Natural killer cell (primary cell): ENCODE data around the gene TRABD. TPM values are rescaled to one million over a fixed set of nuclear protein-coding genes. Genes with fewer than 3 reads are reported as not detected.

Experiments used
- ATAC-seq, 3 donors: fragments of 150-1000 bp in 2 of 3; fragments of 200-7000 bp in 1 of 3; cut with Tn5 transposase; 1 replicate in 1 of 3; 2 replicates in 2 of 3; pipeline ENCODE4 v1.10.0; 2021; ENCODE audit warnings: mild to moderate bottlenecking in 2 of 3, moderate library complexity in 2 of 3
- DNase-seq, 2 donors: peaks; one replicate each; pipeline versions ENCODE4 v3.0.0 to v3.0.0-alpha.2; 2013 to 2021; ENCODE audit warnings: mixed read lengths in 1 of 2
- H3K27ac ChIP-seq: one replicate; pipeline ENCODE4 v1.5.1; 2013; ENCODE audit warnings: mild to moderate bottlenecking, low read length
- H3K27me3 ChIP-seq: one replicate; pipeline ENCODE4 v1.6.1; 2013; ENCODE audit warnings: low read length; ENCODE audit not compliant: control insufficient read depth, insufficient read depth
- H3K36me3 ChIP-seq: one replicate; pipeline ENCODE4 v1.6.1; 2013; ENCODE audit warnings: low read length; ENCODE audit not compliant: control insufficient read depth, insufficient read depth
- H3K4me1 ChIP-seq: one replicate; pipeline ENCODE4 v1.6.1; 2013; ENCODE audit warnings: low read length; ENCODE audit not compliant: control insufficient read depth, insufficient read depth
- H3K4me3 ChIP-seq: one replicate; pipeline ENCODE4 v1.5.1; 2013; ENCODE audit warnings: low read length
- H3K9me3 ChIP-seq: one replicate; pipeline ENCODE4 v1.6.1; 2013; ENCODE audit warnings: low read length; ENCODE audit not compliant: control insufficient read depth, insufficient read depth
- H3K27ac Mint-ChIP-seq, 2 donors: one replicate each; pipeline ENCODE4 v1.8.0; 2022; ENCODE audit warnings: mild to moderate bottlenecking in 2 of 2, mixed read lengths in 2 of 2, moderate library complexity in 1 of 2
- H3K27me3 Mint-ChIP-seq, 2 donors: one replicate each; pipeline ENCODE4 v1.8.0; 2022; ENCODE audit warnings: low read depth in 2 of 2, mixed read lengths in 2 of 2
- H3K36me3 Mint-ChIP-seq: one replicate; pipeline ENCODE4 v1.8.0; 2022; ENCODE audit warnings: mixed read lengths
- H3K4me1 Mint-ChIP-seq, 2 donors: one replicate each; pipeline ENCODE4 v1.8.0; 2022; ENCODE audit warnings: mixed read lengths in 2 of 2
- H3K4me3 Mint-ChIP-seq: one replicate; pipeline ENCODE4 v1.8.0; 2022; ENCODE audit warnings: mild to moderate bottlenecking, moderate library complexity, mixed read lengths
- H3K9me3 Mint-ChIP-seq, 2 donors: one replicate each; pipeline ENCODE4 v1.8.0; 2022; ENCODE audit warnings: mixed read lengths in 2 of 2
- CTCF ChIP-seq: fragments of 200-600 bp; IDR thresholded peaks from one replicate; pipeline ENCODE4 v1.8.0; 2022; ENCODE audit warnings: antibody characterized with exemption
- WGBS: methylation state at CpG from one replicate; pipeline ENCODE4 v1.1.7; 2013; ENCODE audit warnings: missing lambda C conversion rate; ENCODE audit not compliant: insufficient coverage; 5-methylcytosine and 5-hydroxymethylcytosine counted together
- intact Hi-C: fragments of 100-400 bp; cut with micrococcal nuclease; formaldehyde crosslinking; loops from one replicate; pipeline ENCODE4 v1.14.2; 2022
- total RNA-seq, 4 donors: library from RNA; stranded (reverse); fragments of 120-200 nt in 1 of 4; gene quantifications; one replicate each; pipeline versions ENCODE4 v1.2.3 to v1.2.4, GENCODE V29; 2013 to 2022

Gene TRABD
- total RNA-seq, 3 donors from 2014 or later (not counting 1 experiment from before 2014, with no cell fraction given) = 129 to 138 (median 132) TPM

- H3K36me3 Mint-ChIP-seq = no peaks in the 10 kb centered on the region
- TF ChIP-seq CTCF = no peak
- Histone ChIP-seq H3K4me1 (peaks cover 59% of the 10 kb centered on the region), H3K4me3 (no peak overlapping the region), H3K27ac (no peak overlapping the region), H3K36me3 (no peaks in the 10 kb centered on the region), H3K27me3 (no peaks in the 10 kb centered on the region), H3K9me3 (no peaks in the 10 kb centered on the region)
- WGBS = 68% methylated on average over 32 of the region's 32 CpGs
- H3K4me3 Mint-ChIP-seq = peak overlapping the region; percentile 85
- no peaks in the 10 kb centered on the region for H3K9me3 Mint-ChIP-seq
- peaks cover 0 to 6% of the 10 kb centered on the region in 2 donors for H3K27me3 Mint-ChIP-seq
- no peak for ATAC-seq
- intact Hi-C loops = no loop called here
- H3K27ac Mint-ChIP-seq = peak overlapping the region; percentile 43 to 73
- DNase-seq = no peak
- peaks cover 20 to 36% of the 10 kb centered on the region in 2 donors for H3K4me1 Mint-ChIP-seq
Observed at GRCh38 chr22:50184004-50184901, 1.5 kb upstream of the TRABD start.

- Mint-ChIP-seq H3K4me3 (peak overlapping the region; percentile 85), H3K27me3 (peaks cover 0 to 2% of the 10 kb centered on the region in 2 donors), H3K9me3 (no peaks in the 10 kb centered on the region), H3K36me3 (no peaks in the 10 kb centered on the region), H3K4me1 (peaks cover 22 to 37% of the 10 kb centered on the region in 2 donors), H3K27ac (peak overlapping the region in 1 of 2 donors; percentile 73)
- no peak overlapping the region for H3K27ac ChIP-seq
- peaks cover 60% of the 10 kb centered on the region for H3K4me1 ChIP-seq
- no peaks in the 10 kb centered on the region for H3K27me3 ChIP-seq
- WGBS = 6% methylated on average over 63 of the region's 63 CpGs
- intact Hi-C loops = no loop called here
- no peak for TF ChIP-seq CTCF
- H3K4me3 ChIP-seq = peak overlapping the region; percentile 57
- H3K36me3 ChIP-seq = no peaks in the 10 kb centered on the region
- no peak for DNase-seq
- no peak for ATAC-seq
- no peaks in the 10 kb centered on the region for H3K9me3 ChIP-seq
Observed at GRCh38 chr22:50184902-50185374, 775 bp upstream of the TRABD start.

- peaks cover 0 to 2% of the 10 kb centered on the region in 2 donors for H3K27me3 Mint-ChIP-seq
- Histone ChIP-seq H3K27ac (peak overlapping the region; percentile 80), H3K9me3 (no peaks in the 10 kb centered on the region), H3K4me1 (peaks cover 70% of the 10 kb centered on the region), H3K4me3 (peak overlapping the region; percentile 58), H3K36me3 (no peaks in the 10 kb centered on the region), H3K27me3 (no peaks in the 10 kb centered on the region)
- ATAC-seq (no peak), DNase-seq (no peak)
- WGBS = 1% methylated on average over 47 of the region's 47 CpGs
- intact Hi-C loops = no loop called here
- peak overlapping the region; percentile 90 to 91 for H3K27ac Mint-ChIP-seq
- no peaks in the 10 kb centered on the region for H3K9me3 Mint-ChIP-seq
- H3K4me3 Mint-ChIP-seq = peak overlapping the region; percentile 91
- H3K4me1 Mint-ChIP-seq = peaks cover 24 to 45% of the 10 kb centered on the region in 2 donors
- no peak for TF ChIP-seq CTCF
- no peaks in the 10 kb centered on the region for H3K36me3 Mint-ChIP-seq
Observed at GRCh38 chr22:50186181-50186714, 535 bp downstream of the TRABD start.
